Ovary (tissue), 9 donors: ENCODE results near the gene TRPM2. TPM values are rescaled to one million over a fixed set of nuclear protein-coding genes. Genes with fewer than 3 reads are reported as not detected.

Source experiments
- DNase-seq, 5 donors: peaks; one replicate each; pipeline ENCODE4 v3.0.0-alpha.2; 2019 to 2020
- H3K27ac ChIP-seq, 2 donors: fragments of 200-600 bp; one replicate each; pipeline versions ENCODE4 v1.5.1 to v1.8.0; 2019 to 2022
- H3K27me3 ChIP-seq: fragments of 200-600 bp; one replicate; pipeline ENCODE4 v1.8.0; 2022
- H3K36me3 ChIP-seq: fragments of 200-600 bp; sonication (generic); one replicate; pipeline ENCODE4 v1.5.1; 2019
- H3K4me1 ChIP-seq: one replicate; pipeline ENCODE4 v1.8.1; 2013; ENCODE audit warnings: mild to moderate bottlenecking, moderate library complexity; ENCODE audit not compliant: insufficient read depth
- H3K4me3 ChIP-seq: fragments of 200-600 bp; sonication (generic); one replicate; pipeline ENCODE4 v1.5.1; 2017
- H3K9me3 ChIP-seq, 2 donors: fragments of 200-600 bp in 1 of 2; sonication (generic) in 1 of 2; one replicate each; pipeline versions ENCODE4 v1.5.1 to v1.8.1; 2013 to 2019; ENCODE audit warnings: mild to moderate bottlenecking in 1 of 2, moderate library complexity in 1 of 2
- CTCF ChIP-seq, 3 donors: fragments of 450-650 bp in 2 of 3; fragments of 200-600 bp in 1 of 3; IDR thresholded peaks; one replicate each; pipeline versions ENCODE4 v1.5.1 to v1.8.0; 2016 to 2022; ENCODE audit warnings: antibody characterized with exemption in 3 of 3, mild to moderate bottlenecking in 1 of 3
- EP300 ChIP-seq: sonication (generic); formaldehyde crosslinking; IDR thresholded peaks from one replicate; pipeline ENCODE4 v1.6.1; 2017; ENCODE audit warnings: antibody characterized with exemption
- POLR2A ChIP-seq: fragments of 450-650 bp; IDR thresholded peaks from one replicate; pipeline ENCODE4 v1.6.1; 2017; ENCODE audit warnings: antibody characterized with exemption, mild to moderate bottlenecking, moderate library complexity
- whole genome bisulfite sequencing, 3 donors: extraction: QIAGEN DNeasy Blood & Tissue Kit in 1 of 3; methylation state at CpG; one replicate each; pipeline versions ENCODE4 v1.1.5 to v1.1.7; 2013 to 2017; 5-methylcytosine and 5-hydroxymethylcytosine counted together
- intact Hi-C, 4 donors: fragments of 100-400 bp; cut with DNase I; formaldehyde crosslinking; loops; one replicate each; pipeline versions ENCODE4 v1.11.0 to v1.15.1; 2022 to 2023
- polyA plus RNA-seq, 2 donors: library from polyadenylated mRNA; stranded (reverse); fragments of 200-250 nt in 1 of 2; fragments of 350-450 nt in 1 of 2; fragmentation: Illumina TruSeq in 1 of 2; extraction: RNeasy Lipid Tissue Mini Kit (QIAGEN cat#74804) in 1 of 2; gene quantifications; one replicate each; pipeline ENCODE4 v1.2.3, GENCODE V29; 2013 to 2014
- total RNA-seq, 7 donors: library from RNA; depleted of rRNA in 2 of 7; stranded (reverse); fragments of >200 nt in 2 of 7; fragmentation: NEBNext Ultra II Directional in 3 of 7; extraction: Animal tissue kit (Norgen Biotek cat#: 25700) in 3 of 7; gene quantifications; one replicate each; pipeline versions ENCODE4 v1.1.0 to v1.2.4, GENCODE V29; 2016 to 2023
- donor health status: DM: no; HTN: no; CAD: no; lungs with moderate emphysema.
- donor health status: DM: no; HTN: no; CAD: no.
- donor health status: Bipolar disorder and iron deficiency.
- donor health status: DM: yes; HTN: yes; CAD: no.
- donor health status: DM: no; HTN: no; CAD: no.
- donor health status: DM: yes; HTN: yes; CAD: no.

The TRPM2 gene
- total and polyA plus RNA-seq, 9 donors: 0.48 to 7.0 (median 1.8) TPM

- intact Hi-C loops: loop anchor here in 1 of 4 donors (10.0 kb wide), 1 partner anchor 112 kb away; the partner anchor contains the start of gene TRPM2
- H3K36me3 ChIP-seq: no peaks in the 10 kb centered on the region
- TF ChIP-seq EP300 (no peak), POLR2A (no peak), CTCF (IDR thresholded peaks at IDR 0.05) (no peak)
- DNase-seq: no peak
- H3K4me3 ChIP-seq: no peak overlapping the region
- no peaks in the 10 kb centered on the region for H3K27me3 ChIP-seq
- H3K9me3 ChIP-seq: no peaks in the 10 kb centered on the region
- 87 to 93% (median 87%) methylated on average over 14 to 16 of the region's 16 CpGs for WGBS, 3 donors
- peaks cover 3% of the 10 kb centered on the region for H3K4me1 ChIP-seq
- H3K27ac ChIP-seq: no peak overlapping the region
Measured at GRCh38 chr21:44466351-44466954, 113.0 kb downstream of the TRPM2 start.

- H3K4me3 ChIP-seq: no peak overlapping the region
- H3K27me3 ChIP-seq: no peaks in the 10 kb centered on the region
- intact Hi-C loops: loop anchor here in 1 of 4 donors (10.0 kb wide), 1 partner anchor 112 kb away; the partner anchor contains the start of gene TRPM2
- TF ChIP-seq CTCF (IDR thresholded peaks at IDR 0.05) (no peak), POLR2A (no peak), EP300 (no peak)
- H3K4me1 ChIP-seq: peaks cover 3% of the 10 kb centered on the region
- no peak for DNase-seq
- no peaks in the 10 kb centered on the region for H3K9me3 ChIP-seq
- H3K36me3 ChIP-seq: no peaks in the 10 kb centered on the region
- WGBS, 3 donors: 93 to 94% (median 93%) methylated on average over 36 of the region's 36 CpGs
- H3K27ac ChIP-seq: no peak overlapping the region
Measured at GRCh38 chr21:44466996-44467858, 113.8 kb downstream of the TRPM2 start.

GRCh38 chr21:44467859-44468195, 114.4 kb downstream of the TRPM2 start:
- Histone ChIP-seq H3K27ac (no peak overlapping the region), H3K9me3 (no peaks in the 10 kb centered on the region), H3K27me3 (no peaks in the 10 kb centered on the region), H3K4me1 (peaks cover 3% of the 10 kb centered on the region), H3K4me3 (no peak overlapping the region), H3K36me3 (no peaks in the 10 kb centered on the region)
- WGBS, 3 donors: 92 to 95% (median 94%) methylated on average over 12 to 15 of the region's 15 CpGs
- DNase-seq: no peak
- no peak for TF ChIP-seq EP300
- no peak for TF ChIP-seq POLR2A
- intact Hi-C loops: loop anchor here in 1 of 4 donors (10.0 kb wide), 1 partner anchor 113 kb away; the partner anchor contains the start of gene TRPM2

GRCh38 chr21:44471341-44471740, 117.9 kb downstream of the TRPM2 start:
- DNase-seq: no peak
- no peak overlapping the region for H3K4me3 ChIP-seq
- H3K27me3 ChIP-seq: no peaks in the 10 kb centered on the region
- intact Hi-C loops: no loop called here
- no peaks in the 10 kb centered on the region for H3K36me3 ChIP-seq
- no peak for TF ChIP-seq CTCF (IDR thresholded peaks at IDR 0.05)
- no peak overlapping the region for H3K27ac ChIP-seq
- H3K4me1 ChIP-seq: no peaks in the 10 kb centered on the region
- no peaks in the 10 kb centered on the region for H3K9me3 ChIP-seq

- H3K4me1 ChIP-seq: no peaks in the 10 kb centered on the region
- H3K27ac ChIP-seq: no peak overlapping the region
- intact Hi-C loops: no loop called here
- WGBS, 3 donors: 88 to 93% (median 91%) methylated on average over 6 of the region's 6 CpGs
- H3K4me3 ChIP-seq: no peak overlapping the region
- no peaks in the 10 kb centered on the region for H3K9me3 ChIP-seq
- H3K27me3 ChIP-seq: no peaks in the 10 kb centered on the region
- H3K36me3 ChIP-seq: no peaks in the 10 kb centered on the region
- DNase-seq: no peak
- TF ChIP-seq CTCF (IDR thresholded peaks at IDR 0.05) (no peak), EP300 (no peak), POLR2A (no peak)
Measured at GRCh38 chr21:44471996-44472395, 118.6 kb downstream of the TRPM2 start.
